Sigmoid colon (tissue), 7 donors: ENCODE measurements around the gene PHF21A. TPM values are rescaled to one million over a fixed set of nuclear protein-coding genes. Genes with fewer than 3 reads are reported as not detected.

Source experiments
- DNase-seq: peaks from one replicate; pipeline ENCODE4 v3.0.0-alpha.2; 2019
- H3K27ac ChIP-seq, 4 donors: fragments of 200-600 bp; sonication (generic); one replicate each; pipeline ENCODE4 v1.5.1; 2016 to 2019; ENCODE audit warnings: mild to moderate bottlenecking in 1 of 4
- H3K27me3 ChIP-seq, 3 donors: fragments of 200-600 bp; sonication (generic); one replicate each; pipeline ENCODE4 v1.5.1; 2019; ENCODE audit warnings: mild to moderate bottlenecking in 1 of 3
- H3K36me3 ChIP-seq, 4 donors: fragments of 200-600 bp; sonication (generic); one replicate each; pipeline ENCODE4 v1.5.1; 2016 to 2019
- H3K4me1 ChIP-seq, 4 donors: fragments of 200-600 bp; sonication (generic); one replicate each; pipeline ENCODE4 v1.5.1; 2017 to 2019
- H3K4me3 ChIP-seq, 4 donors: fragments of 200-600 bp; sonication (generic); one replicate each; pipeline ENCODE4 v1.5.1; 2017 to 2019; ENCODE audit warnings: mild to moderate bottlenecking in 2 of 4, moderate library complexity in 1 of 4
- H3K9me3 ChIP-seq, 4 donors: fragments of 200-600 bp in 3 of 4; sonication (generic) in 3 of 4; one replicate each; pipeline versions ENCODE4 v1.5.1 to v1.6.1; 2013 to 2019
- CTCF ChIP-seq, 4 experiments: fragments of 450-650 bp in 3 of 4; fragments of 200-600 bp in 1 of 4; IDR thresholded peaks; one replicate each; pipeline ENCODE4 v1.5.1; 2016 to 2019; ENCODE audit warnings: antibody characterized with exemption in 4 of 4, mild to moderate bottlenecking in 3 of 4, moderate library complexity in 2 of 4
- EP300 ChIP-seq, 4 donors: sonication (generic); formaldehyde crosslinking; IDR thresholded peaks; one replicate each; pipeline ENCODE4 v1.6.1; 2017; ENCODE audit warnings: antibody characterized with exemption in 4 of 4
- POLR2A ChIP-seq, 2 donors: fragments of 450-650 bp; IDR thresholded peaks; one replicate each; pipeline ENCODE4 v1.6.1; 2016; ENCODE audit warnings: antibody characterized with exemption in 2 of 2, mild to moderate bottlenecking in 2 of 2, moderate library complexity in 2 of 2
- POLR2AphosphoS5 ChIP-seq, 4 donors: sonication (generic); formaldehyde crosslinking; IDR thresholded peaks; one replicate each; pipeline ENCODE4 v1.6.1; 2017; ENCODE audit warnings: antibody characterized with exemption in 4 of 4
- WGBS, 2 donors: extraction: QIAGEN DNeasy Blood & Tissue Kit; methylation state at CpG; one replicate each; pipeline ENCODE4 v1.1.7; 2013; 5-methylcytosine and 5-hydroxymethylcytosine counted together
- intact Hi-C: fragments of 100-400 bp; cut with DNase I; formaldehyde crosslinking; loops from one replicate; pipeline ENCODE4 v1.15.1; 2023
- polyA plus RNA-seq, 3 donors: library from polyadenylated mRNA; stranded (reverse); fragments of 200-250 nt; gene quantifications; one replicate each; pipeline ENCODE4 v1.2.3, GENCODE V29; 2013
- total RNA-seq, 4 donors: library from RNA; depleted of rRNA; stranded (reverse); fragments of >200 nt; gene quantifications; one replicate each; pipeline ENCODE4 v1.1.0, GENCODE V29; 2016
- donor health status: healthy with polysubstance abuse.
- donor health status: Bipolar disorder and iron deficiency.
- donor health status: healthy.

Gene PHF21A
- total and polyA plus RNA-seq, 7 donors: 5.3 to 58.6 (median 30.3) TPM

DNA sequence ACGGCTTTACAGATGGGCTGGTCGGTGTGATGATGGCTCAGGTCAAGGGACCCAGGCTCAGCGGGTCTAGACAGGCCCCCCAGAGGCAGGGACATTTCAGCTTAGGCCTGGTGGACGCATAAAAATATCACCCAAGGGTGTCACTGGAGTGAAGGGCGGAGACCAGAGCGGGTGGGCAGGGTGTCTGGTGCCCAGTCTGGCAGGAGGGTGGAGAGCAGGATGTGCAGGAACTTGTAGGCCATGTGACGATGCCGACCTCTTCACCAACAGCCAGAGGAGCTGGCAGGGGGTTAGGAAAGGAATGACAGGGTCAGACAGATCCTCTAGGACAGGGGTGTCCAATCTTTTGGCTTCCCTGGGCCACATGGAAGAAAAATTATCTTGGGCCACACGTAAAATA, 231.3 kb downstream of the PHF21A start:
- Histone ChIP-seq H3K27me3 (peaks cover 3 to 6% (median 4%) of the 10 kb centered on the region in 3 donors), H3K27ac (no peak overlapping the region), H3K4me1 (peaks cover 0 to 8% (median 6%) of the 10 kb centered on the region in 4 donors), H3K4me3 (no peak overlapping the region), H3K36me3 (no peaks in the 10 kb centered on the region), H3K9me3 (no peaks in the 10 kb centered on the region)
- WGBS, 2 donors: 91% methylated on average over 9 of the region's 9 CpGs
- DNase-seq: no peak
- TF ChIP-seq POLR2A (IDR thresholded peaks at IDR 0.05): no peak
- TF ChIP-seq POLR2AphosphoS5 (IDR thresholded peaks at IDR 0.05): no peak
- TF ChIP-seq EP300 (IDR thresholded peaks at IDR 0.05): no peak
- TF ChIP-seq CTCF (IDR thresholded peaks at IDR 0.05): no peak
- intact Hi-C loops: no loop called here

GRCh38 chr11:45889555-45889954, 231.7 kb downstream of the PHF21A start:
- TF ChIP-seq POLR2AphosphoS5 (IDR thresholded peaks at IDR 0.05): no peak
- TF ChIP-seq CTCF (IDR thresholded peaks at IDR 0.05): no peak
- TF ChIP-seq POLR2A (IDR thresholded peaks at IDR 0.05): no peak
- no peak for TF ChIP-seq EP300 (IDR thresholded peaks at IDR 0.05)
- no peaks in the 10 kb centered on the region for H3K9me3 ChIP-seq
- no peak overlapping the region for H3K4me3 ChIP-seq
- no peaks in the 10 kb centered on the region for H3K36me3 ChIP-seq
- peaks cover 0 to 8% (median 6%) of the 10 kb centered on the region in 4 donors for H3K4me1 ChIP-seq
- DNase-seq: no peak
- intact Hi-C loops: no loop called here
- WGBS, 2 donors: 87 to 88% methylated on average over 8 of the region's 8 CpGs
- H3K27ac ChIP-seq: no peak overlapping the region
- peaks cover 0 to 6% (median 3%) of the 10 kb centered on the region in 3 donors for H3K27me3 ChIP-seq

GRCh38 chr11:45887587-45887986, 233.7 kb downstream of the PHF21A start:
- Histone ChIP-seq H3K27ac (no peak overlapping the region), H3K4me3 (no peak overlapping the region), H3K4me1 (peaks cover 0 to 8% (median 6%) of the 10 kb centered on the region in 4 donors), H3K9me3 (no peaks in the 10 kb centered on the region), H3K36me3 (peaks cover 0 to 3% (median 0%) of the 10 kb centered on the region in 4 donors), H3K27me3 (peaks cover 0 to 6% (median 3%) of the 10 kb centered on the region in 3 donors)
- 93 to 97% methylated on average over 10 of the region's 10 CpGs for WGBS, 2 donors
- TF ChIP-seq POLR2AphosphoS5 (IDR thresholded peaks at IDR 0.05) (no peak), EP300 (IDR thresholded peaks at IDR 0.05) (no peak), CTCF (IDR thresholded peaks at IDR 0.05) (no peak), POLR2A (IDR thresholded peaks at IDR 0.05) (no peak)
- intact Hi-C loops: no loop called here
- no peak for DNase-seq

DNA sequence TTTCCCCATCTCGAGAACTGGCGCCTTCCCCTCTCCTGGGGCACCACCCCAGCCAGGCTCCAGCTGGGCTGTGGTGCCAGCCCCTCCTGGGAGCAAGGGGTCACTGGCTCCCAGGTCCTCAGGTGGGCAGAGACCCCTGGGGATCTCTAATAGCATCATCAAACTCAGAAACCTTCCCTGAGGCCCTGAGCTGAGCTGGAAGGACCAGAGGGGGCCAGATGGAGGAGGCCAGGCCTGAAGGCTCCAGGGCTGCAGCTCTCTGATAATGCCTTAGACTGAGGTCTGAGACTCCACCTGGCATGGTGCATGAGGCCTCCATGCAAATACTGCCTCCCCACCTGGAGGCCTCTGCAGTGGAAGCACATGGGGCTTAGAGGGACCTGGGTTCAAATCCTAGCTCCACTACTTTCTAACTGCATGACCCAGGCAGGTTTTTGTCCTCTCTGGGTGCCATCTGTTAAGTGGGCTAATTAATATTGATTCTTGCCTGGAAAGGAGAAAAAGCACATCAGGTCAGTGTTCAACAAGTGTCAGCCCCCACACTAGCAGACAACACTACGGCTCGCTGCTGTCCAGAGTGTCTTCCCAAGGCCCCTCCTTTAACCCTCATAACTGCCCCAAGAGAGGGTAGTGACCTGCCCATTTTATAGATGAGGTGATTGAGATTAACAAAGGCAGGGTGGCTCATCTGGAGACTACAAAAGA, 234.3 kb downstream of the PHF21A start:
- no peak overlapping the region for H3K4me3 ChIP-seq

More for the DNA sequence above, 234.3 kb downstream of the PHF21A start:
- no peaks in the 10 kb centered on the region for H3K9me3 ChIP-seq
- H3K4me1 ChIP-seq: peaks cover 0 to 9% (median 6%) of the 10 kb centered on the region in 4 donors
- no peak overlapping the region for H3K27ac ChIP-seq
- DNase-seq: no peak
- intact Hi-C loops: no loop called here
- TF ChIP-seq CTCF (IDR thresholded peaks at IDR 0.05) (no peak), POLR2A (IDR thresholded peaks at IDR 0.05) (no peak), EP300 (IDR thresholded peaks at IDR 0.05) (no peak), POLR2AphosphoS5 (IDR thresholded peaks at IDR 0.05) (no peak)
- peaks cover 0 to 6% (median 1%) of the 10 kb centered on the region in 4 donors for H3K36me3 ChIP-seq
- 91 to 94% methylated on average over 4 of the region's 4 CpGs for WGBS, 2 donors
- peaks cover 0 to 6% (median 3%) of the 10 kb centered on the region in 3 donors for H3K27me3 ChIP-seq
